ENCODE results near the gene KIF12.

The KIF12 gene

DNA sequence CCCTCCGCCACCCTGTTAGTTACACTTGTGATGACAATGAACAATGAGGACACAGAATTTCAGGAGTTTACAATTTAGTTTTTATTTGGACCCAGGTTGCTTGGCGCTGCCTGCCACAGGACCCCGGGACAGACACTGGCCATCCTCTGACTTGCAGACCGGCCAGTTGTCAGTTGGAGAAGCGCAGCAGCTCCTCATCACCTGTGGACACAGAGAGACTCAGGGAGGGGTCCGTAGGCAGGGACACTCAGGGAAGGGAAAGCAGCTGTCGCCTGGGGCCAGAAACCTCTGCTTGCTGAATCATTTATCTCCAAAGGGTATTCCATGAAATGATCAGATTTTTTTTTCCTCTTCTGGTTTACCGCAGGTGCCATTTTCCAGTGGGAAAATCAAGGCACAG, 39.0 kb downstream of the KIF12 start:
- no peaks in the 10 kb centered on the region for H3F3A ChIP-seq (ENCODE audit: insufficient read depth, low read length)
- no peaks in the 10 kb centered on the region for H3K36me3 ChIP-seq (replicated peaks; ENCODE audit: insufficient read depth, low read length)
- H3K79me2 ChIP-seq (ENCODE audit: low read length): no peaks in the 10 kb centered on the region
- TF ChIP-seq EZH2phosphoT487 (IDR thresholded peaks at IDR 0.05; ENCODE audit: low read length): no peak
- no peak for TF ChIP-seq CTCF (IDR thresholded peaks at IDR 0.05; ENCODE audit: low read length)
- TF ChIP-seq EZH2 (optimal IDR thresholded peaks at IDR 0.05; ENCODE audit: low read depth, low read length): no peak
- H3K27ac ChIP-seq (ENCODE audit: low read length): no peak overlapping the region
- H3K9ac ChIP-seq (ENCODE audit: low read length): no peak overlapping the region
- no peaks in the 10 kb centered on the region for H4K20me1 ChIP-seq (ENCODE audit: insufficient read depth, low read length)
- H3K27me3 ChIP-seq (replicated peaks; ENCODE audit: insufficient read depth, low read length): no peaks in the 10 kb centered on the region
- no peak overlapping the region for H2AFZ ChIP-seq (ENCODE audit: low read length)
- H3K9me2 ChIP-seq (replicated peaks; ENCODE audit: insufficient read depth, low read length): no peaks in the 10 kb centered on the region
- no peak overlapping the region for H3K4me3 ChIP-seq (ENCODE audit: low read length)
- no peak overlapping the region for H3K4me2 ChIP-seq (ENCODE audit: low read depth, low read length)
- no peak for DNase-seq
- no peaks in the 10 kb centered on the region for H3K9me3 ChIP-seq (replicated peaks; ENCODE audit: insufficient read depth, low read length)
- no peaks in the 10 kb centered on the region for H3K4me1 ChIP-seq (ENCODE audit: low read length)

- no peak overlapping the region for H2AFZ ChIP-seq (ENCODE audit: low read length)
- H3K4me2 ChIP-seq (ENCODE audit: low read depth, low read length): no peak overlapping the region
- TF ChIP-seq EZH2 (optimal IDR thresholded peaks at IDR 0.05; ENCODE audit: low read depth, low read length) (no peak), EZH2phosphoT487 (IDR thresholded peaks at IDR 0.05; ENCODE audit: low read length) (no peak), CTCF (IDR thresholded peaks at IDR 0.05; ENCODE audit: low read length) (no peak)
- H3K27ac ChIP-seq (ENCODE audit: low read length): no peak overlapping the region
- H3K4me3 ChIP-seq (ENCODE audit: low read length): no peak overlapping the region
- H3K79me2 ChIP-seq (ENCODE audit: low read length): no peaks in the 10 kb centered on the region
- no peak overlapping the region for H3K9ac ChIP-seq (ENCODE audit: low read length)
- no peaks in the 10 kb centered on the region for H4K20me1 ChIP-seq (ENCODE audit: insufficient read depth, low read length)
- H3K4me1 ChIP-seq (ENCODE audit: low read length): no peaks in the 10 kb centered on the region
- no peaks in the 10 kb centered on the region for H3K27me3 ChIP-seq (replicated peaks; ENCODE audit: insufficient read depth, low read length)
- H3K9me2 ChIP-seq (replicated peaks; ENCODE audit: insufficient read depth, low read length): no peaks in the 10 kb centered on the region
- H3K9me3 ChIP-seq (replicated peaks; ENCODE audit: insufficient read depth, low read length): no peaks in the 10 kb centered on the region
- DNase-seq: no peak
- H3F3A ChIP-seq (ENCODE audit: insufficient read depth, low read length): no peaks in the 10 kb centered on the region
- H3K36me3 ChIP-seq (replicated peaks; ENCODE audit: insufficient read depth, low read length): no peaks in the 10 kb centered on the region
Observed at GRCh38 chr9:114059047-114059803, 39.9 kb downstream of the KIF12 start.

DNA sequence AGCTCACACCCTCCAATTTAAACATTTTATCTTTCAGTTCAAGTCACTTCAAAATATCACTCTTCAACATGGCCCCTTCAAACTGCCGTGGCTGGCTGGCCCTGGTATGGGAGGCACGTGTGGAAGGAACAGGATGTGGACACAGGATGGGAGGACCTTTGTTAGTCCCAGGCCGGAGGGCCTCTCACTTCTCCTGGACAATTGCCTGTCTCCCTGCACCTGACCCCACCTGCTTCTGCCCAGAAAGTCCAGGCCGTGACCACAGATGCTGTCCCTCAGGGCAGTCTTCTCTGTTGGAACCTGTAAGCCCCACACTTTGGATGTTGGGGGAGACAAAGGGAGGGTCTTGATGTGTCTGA, 40.4 kb downstream of the KIF12 start:
- no peak overlapping the region for H3K27ac ChIP-seq (ENCODE audit: low read length)
- H3K9me2 ChIP-seq (replicated peaks; ENCODE audit: insufficient read depth, low read length): no peaks in the 10 kb centered on the region
- TF ChIP-seq EZH2phosphoT487 (IDR thresholded peaks at IDR 0.05; ENCODE audit: low read length) (no peak), CTCF (IDR thresholded peaks at IDR 0.05; ENCODE audit: low read length) (no peak), EZH2 (optimal IDR thresholded peaks at IDR 0.05; ENCODE audit: low read depth, low read length) (no peak)
- no peaks in the 10 kb centered on the region for H4K20me1 ChIP-seq (ENCODE audit: insufficient read depth, low read length)
- no peaks in the 10 kb centered on the region for H3K79me2 ChIP-seq (ENCODE audit: low read length)
- H2AFZ ChIP-seq (ENCODE audit: low read length): no peak overlapping the region
- H3K4me3 ChIP-seq (ENCODE audit: low read length): no peak overlapping the region
- no peaks in the 10 kb centered on the region for H3K36me3 ChIP-seq (replicated peaks; ENCODE audit: insufficient read depth, low read length)
- no peak for DNase-seq
- H3K4me1 ChIP-seq (ENCODE audit: low read length): no peaks in the 10 kb centered on the region
- H3K27me3 ChIP-seq (replicated peaks; ENCODE audit: insufficient read depth, low read length): no peaks in the 10 kb centered on the region
- H3K9ac ChIP-seq (ENCODE audit: low read length): no peak overlapping the region
- no peaks in the 10 kb centered on the region for H3F3A ChIP-seq (ENCODE audit: insufficient read depth, low read length)
- no peaks in the 10 kb centered on the region for H3K9me3 ChIP-seq (replicated peaks; ENCODE audit: insufficient read depth, low read length)
- no peak overlapping the region for H3K4me2 ChIP-seq (ENCODE audit: low read depth, low read length)
